AG04450 (cell line): ENCODE results near the gene C19orf67. TPM values are rescaled to one million over a fixed set of nuclear protein-coding genes. Genes with fewer than 3 reads are reported as not detected.

Experiments used
- CTCF ChIA-PET: fragments of 300-600, 350-600 bp; formaldehyde crosslinking; extraction: SDS; loops from one replicate; lab custom pipeline; 2022; ENCODE audit warnings: antibody characterized with exemption, inconsistent platforms; lab: Charles Lee
- POLR2A ChIA-PET: fragments of 350-600 bp; formaldehyde crosslinking; extraction: SDS; loops from one replicate; lab custom pipeline; 2021; ENCODE audit warnings: antibody characterized with exemption, inconsistent platforms; lab: Yijun Ruan, JAX
- DNase-seq: peaks from one replicate; pipeline ENCODE4 v3.0.0-alpha.2; 2011; ENCODE audit warnings: low read depth, low spot score
- H3K27ac ChIP-seq: one replicate; pipeline ENCODE4 v1.5.1; 2012; ENCODE audit warnings: low read depth, low read length, control low read depth
- H3K27me3 ChIP-seq: one replicate; pipeline ENCODE4 v1.6.0; 2012; ENCODE audit warnings: low read length; ENCODE audit not compliant: control insufficient read depth, insufficient read depth
- H3K4me3 ChIP-seq: 2 replicates; pipeline ENCODE4 v1.5.1; 2011; ENCODE audit warnings: mild to moderate bottlenecking, low read depth, low read length, control low read depth
- H3K9me3 ChIP-seq: 2 replicates; pipeline ENCODE4 v1.5.1; 2012; ENCODE audit warnings: low read length; ENCODE audit not compliant: control insufficient read depth, insufficient read depth
- CTCF ChIP-seq: IDR thresholded peaks from 2 replicates; pipeline ENCODE4 v1.5.1; 2011; ENCODE audit warnings: low read depth, low read length, control low read depth, inconsistent platforms
- polyA plus RNA-seq: library from polyadenylated mRNA; depleted of rRNA; stranded (reverse); fragments of >200 nt; gene quantifications from 2 replicates; pipeline ENCODE4 v1.2.3, GENCODE V29; 2011

The C19orf67 gene
- polyA plus RNA-seq, 1 experiment = not detected

DNA sequence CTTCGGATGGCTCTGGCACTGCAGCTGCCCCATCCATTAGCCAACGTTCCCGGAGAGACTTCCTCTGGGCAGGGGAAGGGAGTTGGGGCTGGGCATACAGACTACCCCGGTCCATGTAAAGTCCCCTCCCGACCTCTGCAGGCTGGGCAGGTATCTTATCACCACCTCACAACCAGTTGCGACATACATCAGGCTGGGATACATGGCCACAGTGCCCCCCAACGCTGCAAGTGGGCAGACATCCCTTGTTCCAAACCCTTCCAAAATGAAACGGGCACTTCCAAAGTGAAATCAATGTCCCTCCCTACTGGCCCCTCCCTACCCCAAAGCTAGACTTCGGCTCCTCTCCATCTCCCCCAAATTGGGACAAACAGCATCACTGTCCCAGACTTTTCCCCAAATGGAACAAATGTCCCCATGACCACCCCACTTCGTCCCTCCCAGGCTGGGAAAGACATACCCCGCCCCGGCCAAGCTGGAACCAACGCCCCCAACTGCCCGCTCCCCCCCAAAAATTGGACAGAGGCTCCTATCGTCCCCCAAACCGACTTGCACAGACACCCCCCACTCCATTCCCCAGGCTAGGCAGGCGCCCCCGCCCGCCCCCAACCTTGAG lies 28.7 kb downstream of the C19orf67 start:
- no peak for TF ChIP-seq CTCF
- Histone ChIP-seq H3K27me3 (peaks cover 14% of the 10 kb centered on the region), H3K9me3 (peaks cover 6% of the 10 kb centered on the region), H3K27ac (no peak overlapping the region), H3K4me3 (peak overlapping the region; percentile 47)
- no peak for DNase-seq
- ChIA-PET CTCF (interaction anchor here (1.0 to 1.3 kb wide), 2 partner anchors 15 to 18 kb away, joined by 3 to 5 read pairs; no protein-coding TSS in a partner anchor), POLR2A (interaction anchor here (0.6 to 0.9 kb wide), 3 partner anchors 95 to 204 kb away, joined by 3 to 5 read pairs (median 4); no protein-coding TSS in a partner anchor)

DNA sequence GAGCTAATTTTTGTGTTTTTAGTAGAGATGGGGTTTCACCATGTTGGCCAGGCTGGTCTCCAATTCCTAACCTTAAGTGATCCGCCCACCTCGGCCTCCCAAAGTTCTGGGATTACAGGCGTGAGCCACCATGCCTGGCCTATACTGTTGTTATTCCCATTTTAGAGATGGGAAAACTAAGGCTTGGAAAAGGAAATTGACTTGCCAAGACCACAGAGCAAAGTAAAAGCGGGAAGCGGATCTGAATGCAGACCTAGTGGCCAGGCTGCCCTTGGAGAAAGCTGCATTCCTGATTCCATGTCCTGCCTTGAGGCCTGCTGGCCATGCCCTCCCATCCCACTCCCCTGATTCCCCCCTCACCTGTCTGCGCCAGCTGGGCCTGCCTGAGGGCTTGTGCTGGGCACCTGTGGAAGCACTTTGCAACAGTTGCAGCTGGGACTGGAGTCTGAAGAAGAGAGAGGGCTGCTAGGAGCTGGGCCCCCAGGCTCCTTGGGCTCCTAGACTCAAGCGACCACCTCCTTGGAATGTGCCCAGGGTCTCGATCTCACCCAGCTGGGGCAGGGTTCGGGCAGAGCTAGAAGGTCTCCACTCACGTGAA lies 29.4 kb downstream of the C19orf67 start:
- Histone ChIP-seq H3K9me3 (peaks cover 6% of the 10 kb centered on the region), H3K4me3 (no peak overlapping the region), H3K27ac (no peak overlapping the region), H3K27me3 (peaks cover 14% of the 10 kb centered on the region)
- POLR2A ChIA-PET = interaction anchor here (0.5 kb wide), 1 partner anchor 9 kb away, joined by 3 read pairs; no protein-coding TSS in a partner anchor
- TF ChIP-seq CTCF = no peak
- CTCF ChIA-PET = interaction anchor here (1.3 kb wide), 1 partner anchor 16 kb away, joined by 3 read pairs; no protein-coding TSS in a partner anchor
- DNase-seq = no peak

GRCh38 chr19:14055396-14055795 lies 30.2 kb downstream of the C19orf67 start:
- no peak for TF ChIP-seq CTCF

DNA sequence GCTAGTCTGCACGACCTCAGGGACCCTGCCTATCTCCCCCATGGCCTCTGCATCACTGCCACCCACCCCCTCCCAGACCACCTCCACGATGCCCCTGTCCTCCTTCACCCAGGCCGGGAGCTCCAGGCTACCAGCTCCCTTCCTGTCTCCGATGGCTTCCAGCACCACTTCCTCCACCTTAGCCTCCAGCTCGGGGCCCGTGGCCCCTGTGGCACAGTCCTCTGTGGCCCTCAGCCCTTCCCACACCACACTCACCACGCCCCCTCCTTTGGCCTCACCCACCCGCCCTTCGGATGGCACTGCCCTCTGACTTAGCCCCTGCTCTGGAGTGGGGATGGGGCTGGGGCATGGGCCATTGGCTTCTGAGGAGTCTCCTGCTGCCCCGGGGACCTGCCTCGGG lies 30.9 kb downstream of the C19orf67 start:
- Histone ChIP-seq H3K4me3 (no peak overlapping the region), H3K27me3 (peaks cover 11% of the 10 kb centered on the region), H3K9me3 (peaks cover 6% of the 10 kb centered on the region), H3K27ac (no peak overlapping the region)
- ChIA-PET POLR2A (interaction anchor here (0.5 to 0.6 kb wide), 2 partner anchors 23 to 98 kb away, joined by 3 to 4 read pairs; partner anchors contain the start of gene IL27RA), CTCF (interaction anchor here (1.2 kb wide), 1 partner anchor 23 kb away, joined by 4 read pairs; the partner anchor contains the start of gene IL27RA)
- TF ChIP-seq CTCF = no peak
- no peak for DNase-seq

More at GRCh38 chr19:14055396-14055795, 30.2 kb downstream of the C19orf67 start:
- peaks cover 6% of the 10 kb centered on the region for H3K9me3 ChIP-seq
- DNase-seq = no peak
- H3K27me3 ChIP-seq = peaks cover 14% of the 10 kb centered on the region
- no peak overlapping the region for H3K27ac ChIP-seq
- H3K4me3 ChIP-seq = no peak overlapping the region
- ChIA-PET CTCF (interaction anchor here (1.3 kb wide), 1 partner anchor 16 kb away, joined by 3 read pairs; no protein-coding TSS in a partner anchor), POLR2A (no interaction called here)
